ENCODE measurements around the gene CDR2. TPM values are rescaled to one million over a fixed set of nuclear protein-coding genes. Genes with fewer than 3 reads are reported as not detected.

Gene CDR2
- total and polyA plus RNA-seq, 11 donors = 3.7 to 12.4 (median 6.0) TPM

DNA sequence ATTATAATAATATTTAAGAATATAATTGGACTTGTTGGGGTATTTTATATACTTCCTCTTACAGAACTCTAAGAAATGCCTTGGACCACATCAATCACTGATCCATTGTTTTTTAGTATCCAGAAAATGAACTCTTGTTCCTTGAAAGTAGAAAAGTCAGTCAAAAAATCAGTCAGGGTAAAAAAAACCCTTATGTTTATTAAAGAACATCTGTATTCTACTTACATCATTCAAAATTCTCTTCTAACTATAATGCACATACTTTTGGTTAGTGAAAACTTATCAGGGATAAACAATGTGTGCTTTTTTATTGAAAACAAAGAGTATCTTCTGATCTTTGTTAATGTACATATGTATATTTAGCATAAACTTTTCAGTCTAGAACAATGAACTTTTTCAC lies 23.5 kb upstream of the CDR2 start:
- ATAC-seq (no peak), DNase-seq (no peak)
- intact Hi-C loops (cut with DNase I) = no loop called here
- Histone ChIP-seq H3K36me3 (no peaks in the 10 kb centered on the region), H3K4me3 (no peak overlapping the region), H3K27me3 (no peaks in the 10 kb centered on the region), H3K27ac (no peak overlapping the region), H3K4me1 (peaks cover 0 to 15% (median 0%) of the 10 kb centered on the region in 12 donors), H3K9me3 (no peaks in the 10 kb centered on the region)
- TF ChIP-seq, protein P1, sequence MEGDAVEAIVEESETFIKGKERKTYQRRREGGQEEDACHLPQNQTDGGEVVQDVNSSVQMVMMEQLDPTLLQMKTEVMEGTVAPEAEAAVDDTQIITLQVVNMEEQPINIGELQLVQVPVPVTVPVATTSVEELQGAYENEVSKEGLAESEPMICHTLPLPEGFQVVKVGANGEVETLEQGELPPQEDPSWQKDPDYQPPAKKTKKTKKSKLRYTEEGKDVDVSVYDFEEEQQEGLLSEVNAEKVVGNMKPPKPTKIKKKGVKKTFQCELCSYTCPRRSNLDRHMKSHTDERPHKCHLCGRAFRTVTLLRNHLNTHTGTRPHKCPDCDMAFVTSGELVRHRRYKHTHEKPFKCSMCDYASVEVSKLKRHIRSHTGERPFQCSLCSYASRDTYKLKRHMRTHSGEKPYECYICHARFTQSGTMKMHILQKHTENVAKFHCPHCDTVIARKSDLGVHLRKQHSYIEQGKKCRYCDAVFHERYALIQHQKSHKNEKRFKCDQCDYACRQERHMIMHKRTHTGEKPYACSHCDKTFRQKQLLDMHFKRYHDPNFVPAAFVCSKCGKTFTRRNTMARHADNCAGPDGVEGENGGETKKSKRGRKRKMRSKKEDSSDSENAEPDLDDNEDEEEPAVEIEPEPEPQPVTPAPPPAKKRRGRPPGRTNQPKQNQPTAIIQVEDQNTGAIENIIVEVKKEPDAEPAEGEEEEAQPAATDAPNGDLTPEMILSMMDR (IDR thresholded peaks at IDR 0.05) = no peak
- no peak for TF ChIP-seq POLR2A (IDR thresholded peaks at IDR 0.05)

- intact Hi-C loops (cut with DNase I) = no loop called here
- H3K27ac ChIP-seq = no peak overlapping the region
- no peaks in the 10 kb centered on the region for H3K36me3 ChIP-seq
- DNase-seq (no peak), ATAC-seq (no peak)
- H3K27me3 ChIP-seq = no peaks in the 10 kb centered on the region
- no peaks in the 10 kb centered on the region for H3K9me3 ChIP-seq
- WGBS, 4 donors = 80 to 89% (median 85%) methylated on average over 1 of the region's 1 CpG
- H3K4me1 ChIP-seq = peaks cover 0 to 15% (median 0%) of the 10 kb centered on the region in 12 donors
- no peak for TF ChIP-seq POLR2A (IDR thresholded peaks at IDR 0.05)
- TF ChIP-seq, protein P1 (IDR thresholded peaks at IDR 0.05) = no peak
- no peak overlapping the region for H3K4me3 ChIP-seq
Observed at GRCh38 chr16:22397464-22397863, 23.0 kb upstream of the CDR2 start.

GRCh38 chr16:22395960-22396359 lies 21.5 kb upstream of the CDR2 start:
- no peak overlapping the region for H3K27ac ChIP-seq
- no peaks in the 10 kb centered on the region for H3K36me3 ChIP-seq
- whole genome bisulfite sequencing, 4 donors = 96 to 98% (median 96%) methylated on average over 4 of the region's 4 CpGs
- ATAC-seq (no peak), DNase-seq (no peak)
- H3K4me3 ChIP-seq = no peak overlapping the region
- TF ChIP-seq POLR2A (IDR thresholded peaks at IDR 0.05) = no peak
- TF ChIP-seq, protein P1 (IDR thresholded peaks at IDR 0.05) = no peak
- no peaks in the 10 kb centered on the region for H3K27me3 ChIP-seq
- intact Hi-C loops (cut with DNase I) = no loop called here
- peaks cover 0 to 4% (median 0%) of the 10 kb centered on the region in 12 donors for H3K4me1 ChIP-seq
- H3K9me3 ChIP-seq = no peaks in the 10 kb centered on the region

DNA sequence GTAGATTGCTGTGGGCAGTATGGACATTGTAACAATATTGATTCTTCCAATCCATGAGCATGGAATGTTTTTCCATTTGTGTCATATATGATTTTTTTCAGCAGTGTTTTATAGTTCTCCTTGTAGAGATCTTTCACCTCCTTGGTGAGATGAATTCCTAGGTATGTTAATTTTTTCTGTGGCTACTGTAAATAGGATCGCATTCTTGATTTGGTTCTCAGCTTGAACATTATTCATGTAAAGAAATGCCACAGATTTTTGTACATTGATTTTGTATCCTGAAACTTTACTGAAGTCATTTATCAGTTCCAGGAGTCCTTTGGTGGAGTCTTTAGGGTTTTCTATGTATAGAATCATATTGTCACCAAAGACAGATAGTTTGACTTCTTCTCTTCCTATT lies 19.7 kb upstream of the CDR2 start:
- intact Hi-C loops (cut with DNase I) = no loop called here
- DNase-seq (no peak), ATAC-seq (no peak)
- no peak for TF ChIP-seq POLR2A (IDR thresholded peaks at IDR 0.05)
- TF ChIP-seq, protein P1 (IDR thresholded peaks at IDR 0.05) = no peak
- H3K9me3 ChIP-seq = no peaks in the 10 kb centered on the region
- WGBS, 4 donors = 93 to 100% (median 99%) methylated on average over 1 of the region's 1 CpG
- H3K4me3 ChIP-seq = no peak overlapping the region
- H3K36me3 ChIP-seq = no peaks in the 10 kb centered on the region
- H3K27me3 ChIP-seq = no peaks in the 10 kb centered on the region
- H3K4me1 ChIP-seq = no peaks in the 10 kb centered on the region
- no peak overlapping the region for H3K27ac ChIP-seq

Data from heart left ventricle (tissue), 16 donors.